Gastrocnemius medialis (tissue), 4 donors: ENCODE data around the gene MSTO1.
"Not testable (repeated sequence)": the region's sequence is repeated elsewhere in the genome, so short reads cannot be mapped to it uniquely, and the experiment has no call there.

Experiments used
- CTCF ChIP-seq, 5 experiments: fragments of 450-650 bp in 3 of 5; fragments of 200-600 bp in 2 of 5; sonication (generic) in 2 of 5; IDR thresholded peaks in 4 of 5; conservative IDR thresholded peaks in 1 of 5; 1 replicate in 4 of 5; 2 replicates in 1 of 5; pipeline ENCODE4 v1.5.1; 2016 to 2019; ENCODE audit warnings: antibody characterized with exemption in 5 of 5, mild to moderate bottlenecking in 3 of 5, moderate library complexity in 3 of 5
- POLR2A ChIP-seq, 2 donors: fragments of 450-650 bp; IDR thresholded peaks; one replicate each; pipeline ENCODE4 v1.6.1; 2017; ENCODE audit warnings: antibody characterized with exemption in 2 of 2, mild to moderate bottlenecking in 2 of 2, moderate library complexity in 2 of 2

- TF ChIP-seq POLR2A (IDR thresholded peaks at IDR 0.05); CTCF (IDR thresholded peaks at IDR 0.05 in 4 of 5, conservative IDR thresholded peaks at IDR 0.05 in 1 of 5): not testable (repeated sequence)
Measured at GRCh38 chr1:155589282-155589681, 20.7 kb upstream of the MSTO1 start.
